ENCODE results near the gene PTPRK.
A peak's percentile ranks its signal among the peaks of the same experiment; 100 is the strongest.

Gene PTPRK

GRCh38 chr6:128380891-128381290, 139.5 kb downstream of the PTPRK start:
- H2BK5ac ChIP-seq (ENCODE audit: low read depth, low read length, poor library complexity, severe bottlenecking) = no peak overlapping the region
- H2BK12ac ChIP-seq (ENCODE audit: low read length in 2 of 2) = no peak overlapping the region
- no peak overlapping the region for H3K4me2 ChIP-seq (ENCODE audit: low read length, poor library complexity, severe bottlenecking)
- no peak overlapping the region for H2AK5ac ChIP-seq (ENCODE audit: low read length, severe bottlenecking)
- H4K8ac ChIP-seq (ENCODE audit: low read length) = no peak overlapping the region
- peaks cover 19% of the 10 kb centered on the region for H3K9me3 ChIP-seq (ENCODE audit: control insufficient read depth, low read length)
- H3K36me3 ChIP-seq (ENCODE audit: control insufficient read depth in 1 of 2, insufficient read depth in 2 of 2, low read depth in 1 of 2, low read length in 2 of 2) = peaks cover 0 to 3% of the 10 kb centered on the region in 2 experiments
- DNase-seq = no peak
- H3K23ac ChIP-seq (ENCODE audit: low read length in 2 of 2) = no peak overlapping the region
- no peak overlapping the region for H3K4ac ChIP-seq (ENCODE audit: low read depth in 1 of 2, low read length in 2 of 2)
- H3K27me3 ChIP-seq (ENCODE audit: control insufficient read depth in 1 of 2, insufficient read depth in 1 of 2, low read length in 2 of 2) = no peaks in the 10 kb centered on the region
- peaks cover 14% of the 10 kb centered on the region for H3K79me1 ChIP-seq (replicated peaks; ENCODE audit: low read length, poor library complexity, severe bottlenecking)
- H4K91ac ChIP-seq (ENCODE audit: low read length) = no peak overlapping the region
- H3K9ac ChIP-seq (ENCODE audit: low read length) = no peak overlapping the region
- no peaks in the 10 kb centered on the region for H3K4me1 ChIP-seq (ENCODE audit: control insufficient read depth, insufficient read depth, low read depth, low read length)
- H2AFZ ChIP-seq (ENCODE audit: low read depth, low read length) = no peak overlapping the region
- no peak overlapping the region for H3K4me3 ChIP-seq (ENCODE audit: insufficient read depth in 1 of 2, low read depth in 1 of 2, low read length in 2 of 2)
- no peak overlapping the region for H2BK120ac ChIP-seq (ENCODE audit: low read depth, low read length)
- H3K27ac ChIP-seq (ENCODE audit: low read length, poor library complexity, severe bottlenecking) = no peak overlapping the region
- H2BK15ac ChIP-seq (ENCODE audit: low read depth, poor library complexity, severe bottlenecking) = no peak overlapping the region
- no peak overlapping the region for H3K18ac ChIP-seq (ENCODE audit: low read depth in 1 of 2, low read length in 2 of 2)
- H3K14ac ChIP-seq (ENCODE audit: low read length in 2 of 2) = no peak overlapping the region

- H2BK15ac ChIP-seq (ENCODE audit: low read depth, poor library complexity, severe bottlenecking) = no peak overlapping the region
- H3K79me1 ChIP-seq (replicated peaks; ENCODE audit: low read length, poor library complexity, severe bottlenecking) = peaks cover 21% of the 10 kb centered on the region
- H3K23ac ChIP-seq (ENCODE audit: low read length in 2 of 2) = no peak overlapping the region
- H3K18ac ChIP-seq (ENCODE audit: low read depth in 1 of 2, low read length in 2 of 2) = no peak overlapping the region
- H3K4ac ChIP-seq (ENCODE audit: low read depth in 1 of 2, low read length in 2 of 2) = no peak overlapping the region
- no peak for DNase-seq
- H3K4me2 ChIP-seq (ENCODE audit: low read length, poor library complexity, severe bottlenecking) = no peak overlapping the region
- no peak overlapping the region for H3K4me3 ChIP-seq (ENCODE audit: insufficient read depth in 1 of 2, low read depth in 1 of 2, low read length in 2 of 2)
- H3K27me3 ChIP-seq (ENCODE audit: control insufficient read depth in 1 of 2, insufficient read depth in 1 of 2, low read length in 2 of 2) = no peaks in the 10 kb centered on the region
- H2BK5ac ChIP-seq (ENCODE audit: low read depth, low read length, poor library complexity, severe bottlenecking) = no peak overlapping the region
- no peak overlapping the region for H2AFZ ChIP-seq (ENCODE audit: low read depth, low read length)
- H2BK12ac ChIP-seq (ENCODE audit: low read length in 2 of 2) = no peak overlapping the region
- peaks cover 0 to 3% of the 10 kb centered on the region in 2 experiments for H3K36me3 ChIP-seq (ENCODE audit: control insufficient read depth in 1 of 2, insufficient read depth in 2 of 2, low read depth in 1 of 2, low read length in 2 of 2)
- no peaks in the 10 kb centered on the region for H3K4me1 ChIP-seq (ENCODE audit: control insufficient read depth, insufficient read depth, low read depth, low read length)
- no peak overlapping the region for H3K27ac ChIP-seq (ENCODE audit: low read length, poor library complexity, severe bottlenecking)
- H4K8ac ChIP-seq (ENCODE audit: low read length) = no peak overlapping the region
- no peak overlapping the region for H3K9ac ChIP-seq (ENCODE audit: low read length)
- no peak overlapping the region for H2BK120ac ChIP-seq (ENCODE audit: low read depth, low read length)
- peaks cover 21% of the 10 kb centered on the region for H3K9me3 ChIP-seq (ENCODE audit: control insufficient read depth, low read length)
- H3K14ac ChIP-seq (ENCODE audit: low read length in 2 of 2) = no peak overlapping the region
- no peak overlapping the region for H4K91ac ChIP-seq (ENCODE audit: low read length)
- no peak overlapping the region for H2AK5ac ChIP-seq (ENCODE audit: low read length, severe bottlenecking)
Observed at GRCh38 chr6:128379577-128379976, 140.8 kb downstream of the PTPRK start.

GRCh38 chr6:128376952-128377503, 143.4 kb downstream of the PTPRK start:
- Histone ChIP-seq H3K27ac (ENCODE audit: low read length, poor library complexity, severe bottlenecking) (no peak overlapping the region), H3K18ac (ENCODE audit: low read depth in 1 of 2, low read length in 2 of 2) (no peak overlapping the region), H2BK15ac (ENCODE audit: low read depth, poor library complexity, severe bottlenecking) (no peak overlapping the region), H3K4ac (ENCODE audit: low read depth in 1 of 2, low read length in 2 of 2) (no peak overlapping the region), H4K91ac (ENCODE audit: low read length) (no peak overlapping the region), H2BK12ac (ENCODE audit: low read length in 2 of 2) (no peak overlapping the region), H3K14ac (ENCODE audit: low read length in 2 of 2) (no peak overlapping the region), H3K4me1 (ENCODE audit: control insufficient read depth, insufficient read depth, low read depth, low read length) (no peaks in the 10 kb centered on the region), H3K36me3 (ENCODE audit: control insufficient read depth in 1 of 2, insufficient read depth in 2 of 2, low read depth in 1 of 2, low read length in 2 of 2) (peaks cover 0 to 3% of the 10 kb centered on the region in 2 experiments), H3K27me3 (ENCODE audit: control insufficient read depth in 1 of 2, insufficient read depth in 1 of 2, low read length in 2 of 2) (no peaks in the 10 kb centered on the region), H3K79me1 (replicated peaks; ENCODE audit: low read length, poor library complexity, severe bottlenecking) (peaks cover 24% of the 10 kb centered on the region), H3K4me3 (ENCODE audit: insufficient read depth in 1 of 2, low read depth in 1 of 2, low read length in 2 of 2) (peak overlapping the region in 1 of 2 experiments; percentile 12), H3K23ac (ENCODE audit: low read length in 2 of 2) (no peak overlapping the region), H2BK120ac (ENCODE audit: low read depth, low read length) (no peak overlapping the region), H3K9me3 (ENCODE audit: control insufficient read depth, low read length) (peaks cover 21% of the 10 kb centered on the region), H2AFZ (ENCODE audit: low read depth, low read length) (no peak overlapping the region), H3K4me2 (ENCODE audit: low read length, poor library complexity, severe bottlenecking) (no peak overlapping the region), H2AK5ac (ENCODE audit: low read length, severe bottlenecking) (no peak overlapping the region), H4K8ac (ENCODE audit: low read length) (no peak overlapping the region), H3K9ac (ENCODE audit: low read length) (no peak overlapping the region), H2BK5ac (ENCODE audit: low read depth, low read length, poor library complexity, severe bottlenecking) (no peak overlapping the region)
- no peak for DNase-seq
- WGBS = 85% methylated on average over 4 of the region's 4 CpGs

GRCh38 chr6:128371136-128371535, 149.3 kb downstream of the PTPRK start:
- H2BK15ac ChIP-seq (ENCODE audit: low read depth, poor library complexity, severe bottlenecking) = no peak overlapping the region
- 83% methylated on average over 2 of the region's 4 CpGs for WGBS

More at GRCh38 chr6:128371136-128371535, 149.3 kb downstream of the PTPRK start:
- H3K4ac ChIP-seq (ENCODE audit: low read depth in 1 of 2, low read length in 2 of 2) = no peak overlapping the region
- DNase-seq = no peak
- no peak overlapping the region for H3K27ac ChIP-seq (ENCODE audit: low read length, poor library complexity, severe bottlenecking)
- no peak overlapping the region for H3K23ac ChIP-seq (ENCODE audit: low read length in 2 of 2)
- no peak overlapping the region for H2BK12ac ChIP-seq (ENCODE audit: low read length in 2 of 2)
- H2AFZ ChIP-seq (ENCODE audit: low read depth, low read length) = no peak overlapping the region
- H3K4me1 ChIP-seq (ENCODE audit: control insufficient read depth, insufficient read depth, low read depth, low read length) = no peaks in the 10 kb centered on the region
- no peak overlapping the region for H4K91ac ChIP-seq (ENCODE audit: low read length)
- H2AK5ac ChIP-seq (ENCODE audit: low read length, severe bottlenecking) = no peak overlapping the region
- peaks cover 19% of the 10 kb centered on the region for H3K79me1 ChIP-seq (replicated peaks; ENCODE audit: low read length, poor library complexity, severe bottlenecking)
- H3K36me3 ChIP-seq (ENCODE audit: control insufficient read depth in 1 of 2, insufficient read depth in 2 of 2, low read depth in 1 of 2, low read length in 2 of 2) = peaks cover 0 to 1% of the 10 kb centered on the region in 2 experiments
- H3K18ac ChIP-seq (ENCODE audit: low read depth in 1 of 2, low read length in 2 of 2) = no peak overlapping the region
- H3K9me3 ChIP-seq (ENCODE audit: control insufficient read depth, low read length) = peaks cover 4% of the 10 kb centered on the region
- H2BK120ac ChIP-seq (ENCODE audit: low read depth, low read length) = no peak overlapping the region
- H3K4me2 ChIP-seq (ENCODE audit: low read length, poor library complexity, severe bottlenecking) = no peak overlapping the region
- no peak overlapping the region for H3K14ac ChIP-seq (ENCODE audit: low read length in 2 of 2)
- H4K8ac ChIP-seq (ENCODE audit: low read length) = no peak overlapping the region
- H3K4me3 ChIP-seq (ENCODE audit: insufficient read depth in 1 of 2, low read depth in 1 of 2, low read length in 2 of 2) = no peak overlapping the region
- no peak overlapping the region for H2BK5ac ChIP-seq (ENCODE audit: low read depth, low read length, poor library complexity, severe bottlenecking)
- no peaks in the 10 kb centered on the region for H3K27me3 ChIP-seq (ENCODE audit: control insufficient read depth in 1 of 2, insufficient read depth in 1 of 2, low read length in 2 of 2)
- H3K9ac ChIP-seq (ENCODE audit: low read length) = no peak overlapping the region
